Spleen (tissue), 7 donors: Measurements from ENCODE around the gene FBXL20.

ENCODE experiments used
- POLR2A ChIP-seq, 3 donors: fragments of 450-650 bp; IDR thresholded peaks; one replicate each; pipeline ENCODE4 v1.5.1; 2017; ENCODE audit warnings: antibody characterized with exemption in 3 of 3, mild to moderate bottlenecking in 1 of 3
- POLR2AphosphoS5 ChIP-seq, 3 donors: sonication (generic); formaldehyde crosslinking; IDR thresholded peaks; one replicate each; pipeline ENCODE4 v1.5.1; 2017; ENCODE audit warnings: antibody characterized with exemption in 3 of 3
- TF ChIP-seq, protein P1 (sequence below), 11 experiments: fragments of 200-600 bp in 7 of 11; fragments of 450-650 bp in 4 of 11; sonication (generic) in 4 of 11; IDR thresholded peaks in 8 of 11; conservative IDR thresholded peaks in 3 of 11; 1 replicate in 7 of 11; 2 replicates in 4 of 11; pipeline versions ENCODE4 v1.4.0 to v1.8.0; 2016 to 2021; ENCODE audit warnings: antibody characterized with exemption in 11 of 11, inconsistent platforms in 4 of 11, mild to moderate bottlenecking in 1 of 11
- donor health status: DM: no; HTN: no; CAD: no; lungs with moderate emphysema.
- donor health status: DM: no; HTN: no; CAD: no.
- donor health status: DM: no; HTN: no; CAD: no.

DNA sequence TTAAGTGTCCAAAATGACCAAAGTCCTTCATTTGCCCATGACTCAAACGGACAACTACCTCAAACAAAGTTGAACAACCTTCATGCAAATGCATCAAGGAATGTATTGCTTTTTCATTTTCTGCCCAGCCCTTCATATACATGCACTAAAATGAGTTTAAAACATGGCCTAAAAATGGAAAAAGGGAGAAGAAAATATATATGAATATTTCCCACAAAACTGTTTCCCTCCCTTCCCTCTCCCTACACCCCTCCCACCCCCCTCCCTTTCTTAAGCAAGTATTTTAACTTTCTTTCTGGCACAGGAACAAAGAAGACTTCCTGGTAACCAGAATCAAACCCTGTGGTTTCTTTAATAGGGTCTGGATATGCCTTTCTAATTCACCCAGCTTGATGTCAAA is 5.5 kb upstream of the FBXL20 start:
- TF ChIP-seq, protein P1, sequence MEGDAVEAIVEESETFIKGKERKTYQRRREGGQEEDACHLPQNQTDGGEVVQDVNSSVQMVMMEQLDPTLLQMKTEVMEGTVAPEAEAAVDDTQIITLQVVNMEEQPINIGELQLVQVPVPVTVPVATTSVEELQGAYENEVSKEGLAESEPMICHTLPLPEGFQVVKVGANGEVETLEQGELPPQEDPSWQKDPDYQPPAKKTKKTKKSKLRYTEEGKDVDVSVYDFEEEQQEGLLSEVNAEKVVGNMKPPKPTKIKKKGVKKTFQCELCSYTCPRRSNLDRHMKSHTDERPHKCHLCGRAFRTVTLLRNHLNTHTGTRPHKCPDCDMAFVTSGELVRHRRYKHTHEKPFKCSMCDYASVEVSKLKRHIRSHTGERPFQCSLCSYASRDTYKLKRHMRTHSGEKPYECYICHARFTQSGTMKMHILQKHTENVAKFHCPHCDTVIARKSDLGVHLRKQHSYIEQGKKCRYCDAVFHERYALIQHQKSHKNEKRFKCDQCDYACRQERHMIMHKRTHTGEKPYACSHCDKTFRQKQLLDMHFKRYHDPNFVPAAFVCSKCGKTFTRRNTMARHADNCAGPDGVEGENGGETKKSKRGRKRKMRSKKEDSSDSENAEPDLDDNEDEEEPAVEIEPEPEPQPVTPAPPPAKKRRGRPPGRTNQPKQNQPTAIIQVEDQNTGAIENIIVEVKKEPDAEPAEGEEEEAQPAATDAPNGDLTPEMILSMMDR (IDR thresholded peaks at IDR 0.05 in 8 of 11, conservative IDR thresholded peaks at IDR 0.05 in 3 of 11), result no peak
- TF ChIP-seq POLR2AphosphoS5 (IDR thresholded peaks at IDR 0.05) (no peak), POLR2A (IDR thresholded peaks at IDR 0.05) (no peak)
